GM19455 (cell line): ENCODE measurements around the gene THRB.
"Not testable (repeated sequence)": the region's sequence is repeated elsewhere in the genome, so short reads cannot be mapped to it uniquely, and the experiment has no call there.

Experiments used
- ATAC-seq: cut with Tn5 transposase; IDR thresholded peaks from one replicate; pipeline ENCODE4 v1.9.1; 2021; ENCODE audit not compliant: unreplicated experiment

Gene THRB

DNA sequence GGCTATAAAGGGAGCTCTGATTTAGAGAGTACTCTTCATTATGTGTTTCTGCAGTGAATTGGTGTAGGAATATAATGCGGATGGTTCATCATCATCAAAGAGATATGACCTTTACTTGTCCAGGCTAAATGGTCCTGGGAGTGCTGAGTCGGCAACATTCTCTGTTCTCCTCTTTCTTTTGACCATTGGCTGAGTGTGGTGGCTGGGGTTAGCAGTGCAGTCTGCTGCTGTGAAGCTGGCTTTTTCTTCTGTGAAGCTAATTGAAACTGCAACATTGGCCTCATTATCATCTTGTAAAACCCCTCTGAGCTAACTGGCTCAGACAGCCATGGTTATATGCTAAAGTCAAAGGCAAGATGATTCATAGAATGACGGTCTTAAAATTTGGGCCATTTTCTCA is 83.8 kb downstream of the THRB start:
- no peak for ATAC-seq

DNA sequence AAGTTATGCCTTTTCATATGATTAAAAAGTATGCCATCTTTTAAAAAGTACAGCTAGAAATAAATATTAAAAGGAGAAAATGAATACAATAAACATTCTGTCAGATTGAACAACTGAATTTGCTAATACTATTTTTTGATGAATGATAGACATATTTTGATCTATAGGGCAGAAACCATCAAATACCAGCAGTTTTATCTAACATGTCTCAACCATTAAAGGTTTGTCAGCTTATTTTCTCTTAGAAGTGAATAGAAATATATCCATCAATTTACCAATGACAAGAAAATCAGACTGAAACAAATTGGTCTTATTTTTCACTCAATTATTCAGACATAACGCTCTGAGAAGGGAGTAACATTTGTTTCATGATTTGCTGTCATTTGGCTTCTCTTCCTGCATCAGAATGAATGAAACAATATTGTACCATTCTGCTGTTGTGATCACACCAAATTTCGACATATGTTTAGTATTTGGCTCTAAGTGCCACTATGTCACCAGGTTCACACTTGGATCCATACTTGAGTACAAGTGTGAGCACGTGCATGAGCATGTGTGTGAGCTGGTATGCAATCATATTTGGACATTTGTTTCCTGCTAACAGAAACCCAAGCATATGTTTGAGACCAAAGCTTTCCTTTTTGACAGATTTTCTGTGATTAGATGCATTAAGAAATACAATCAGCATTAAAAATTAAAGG is 86.5 kb downstream of the THRB start:
- no peak for ATAC-seq

DNA sequence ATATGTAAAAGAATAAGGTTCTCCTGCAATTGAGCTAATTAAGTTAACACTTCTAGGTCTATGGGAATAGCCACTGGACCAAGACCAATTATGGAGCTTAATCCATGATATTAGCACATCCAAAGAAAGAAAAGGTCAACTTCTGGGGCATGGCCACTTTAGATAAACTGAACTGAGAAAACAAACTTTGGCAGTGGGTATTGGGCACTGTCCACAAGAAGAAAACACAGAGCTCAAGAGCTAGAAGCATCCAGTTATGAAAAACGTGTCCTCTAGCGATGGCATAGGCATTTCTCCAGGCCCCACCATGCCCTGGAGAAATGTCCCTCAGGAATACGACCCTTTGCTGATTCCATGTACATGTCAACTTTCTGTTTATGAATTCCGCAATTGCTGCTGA is 87.8 kb downstream of the THRB start:
- ATAC-seq = no peak

GRCh38 chr3:24405057-24405456 is 89.6 kb downstream of the THRB start:
- no peak for ATAC-seq

GRCh38 chr3:24401811-24402185 is 92.9 kb downstream of the THRB start:
- no peak for ATAC-seq

- ATAC-seq = no peak
Measured at GRCh38 chr3:24401090-24401810, 93.4 kb downstream of the THRB start.

DNA sequence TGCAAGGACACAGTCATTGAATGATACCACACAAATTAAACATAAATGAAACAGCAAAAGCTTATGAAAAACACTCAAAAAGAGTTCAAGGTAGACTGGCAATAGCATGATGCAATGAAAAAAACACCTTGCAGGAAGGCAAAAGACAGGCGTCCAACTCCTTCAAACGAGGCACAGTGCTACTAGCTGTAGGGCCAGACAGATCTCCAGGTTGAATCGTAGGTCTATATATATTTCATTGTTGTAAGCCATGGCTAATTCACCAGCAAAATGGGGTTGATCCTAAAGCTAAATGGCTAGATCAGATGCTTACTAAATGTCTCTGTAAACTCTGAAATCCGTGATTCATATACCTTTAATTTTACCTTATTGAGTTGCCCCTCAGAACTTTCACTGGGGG is 94.2 kb downstream of the THRB start:
- ATAC-seq = no peak

GRCh38 chr3:24400015-24400414 is 94.6 kb downstream of the THRB start:
- no peak for ATAC-seq

GRCh38 chr3:24399614-24400013 is 95.0 kb downstream of the THRB start:
- ATAC-seq = no peak

DNA sequence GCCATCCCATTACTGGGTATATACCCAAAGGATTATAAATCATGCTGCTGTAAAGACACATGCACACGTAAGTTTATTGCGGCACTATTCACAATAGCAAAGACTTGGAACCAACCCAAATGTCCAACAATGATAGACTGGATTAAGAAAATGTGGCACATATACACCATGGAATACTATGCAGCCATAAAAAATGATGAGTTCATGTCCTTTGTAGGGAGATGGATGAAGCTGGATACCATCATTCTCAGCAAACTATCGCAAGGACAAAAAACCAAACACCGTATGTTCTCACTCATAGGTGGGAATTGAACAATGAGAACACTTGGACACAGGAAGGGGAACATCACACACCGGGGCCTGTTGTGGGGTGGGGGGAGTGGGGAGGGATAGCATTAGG is 95.9 kb downstream of the THRB start:
- ATAC-seq = not testable (repeated sequence)

GRCh38 chr3:24396338-24396737 is 98.3 kb downstream of the THRB start:
- ATAC-seq = no peak

GRCh38 chr3:24394754-24395153 is 99.9 kb downstream of the THRB start:
- ATAC-seq = no peak

DNA sequence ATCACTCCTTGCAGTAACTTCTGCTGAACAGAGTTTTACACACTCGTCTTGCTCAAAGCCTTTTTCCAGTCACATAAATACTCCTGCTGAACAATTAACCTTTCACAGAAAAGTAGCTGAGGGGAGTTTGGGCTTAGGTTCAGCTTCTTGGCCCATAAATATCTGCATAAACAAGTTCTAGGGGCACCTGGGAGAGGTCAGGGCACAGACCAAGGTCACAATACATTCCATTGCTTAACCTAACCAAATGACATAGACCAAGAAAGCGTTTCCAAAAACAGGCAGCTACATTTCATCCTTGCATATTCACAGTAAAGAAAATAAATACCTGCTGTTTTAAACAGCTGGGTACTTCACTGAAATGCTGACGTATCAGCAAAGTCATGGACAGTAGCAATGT is 101.3 kb downstream of the THRB start:
- no peak for ATAC-seq

DNA sequence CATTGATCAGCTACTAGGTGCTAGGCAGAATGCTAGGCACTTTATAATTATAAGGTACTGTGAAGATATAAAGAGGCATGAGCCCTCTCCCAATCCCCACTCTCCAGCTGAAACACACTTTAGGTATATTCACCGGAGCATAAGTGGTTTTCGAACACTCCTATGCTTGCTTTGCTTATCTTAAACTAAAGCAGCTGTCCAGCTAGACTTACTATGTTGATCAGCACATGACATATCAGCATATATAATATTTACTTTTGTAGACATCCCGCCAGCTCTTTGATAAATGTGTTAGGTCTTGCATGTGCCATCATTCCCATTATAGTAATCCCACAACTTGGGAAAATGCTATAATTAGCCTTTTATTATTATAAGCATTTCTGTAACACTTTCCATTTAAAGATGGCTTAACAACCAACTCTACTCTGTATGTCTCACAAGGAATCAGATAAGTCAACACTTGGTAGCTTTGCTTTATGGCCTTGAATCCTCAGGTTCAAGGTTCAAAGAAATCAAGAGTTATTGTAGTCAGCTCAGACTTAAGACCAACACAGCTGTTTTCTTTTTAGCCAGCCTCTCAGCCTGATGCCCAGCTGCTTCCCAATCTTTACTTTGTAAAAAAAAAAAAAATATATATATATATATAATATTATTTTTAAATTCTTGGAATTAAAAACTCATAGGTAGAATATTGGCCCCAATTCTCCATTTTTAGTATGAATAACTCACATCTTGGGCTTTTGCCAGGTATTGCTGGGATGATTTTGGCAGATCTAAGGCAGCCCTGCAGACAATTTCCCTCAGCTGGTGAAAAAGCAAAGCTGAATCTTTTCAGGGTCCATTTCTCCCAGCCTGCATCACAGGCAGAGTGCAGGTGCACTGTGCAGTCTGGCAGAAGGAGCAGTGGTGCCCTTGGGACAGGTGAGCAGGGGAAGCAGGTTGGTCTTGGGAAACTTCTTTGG is 104.2 kb downstream of the THRB start:
- ATAC-seq = no peak

DNA sequence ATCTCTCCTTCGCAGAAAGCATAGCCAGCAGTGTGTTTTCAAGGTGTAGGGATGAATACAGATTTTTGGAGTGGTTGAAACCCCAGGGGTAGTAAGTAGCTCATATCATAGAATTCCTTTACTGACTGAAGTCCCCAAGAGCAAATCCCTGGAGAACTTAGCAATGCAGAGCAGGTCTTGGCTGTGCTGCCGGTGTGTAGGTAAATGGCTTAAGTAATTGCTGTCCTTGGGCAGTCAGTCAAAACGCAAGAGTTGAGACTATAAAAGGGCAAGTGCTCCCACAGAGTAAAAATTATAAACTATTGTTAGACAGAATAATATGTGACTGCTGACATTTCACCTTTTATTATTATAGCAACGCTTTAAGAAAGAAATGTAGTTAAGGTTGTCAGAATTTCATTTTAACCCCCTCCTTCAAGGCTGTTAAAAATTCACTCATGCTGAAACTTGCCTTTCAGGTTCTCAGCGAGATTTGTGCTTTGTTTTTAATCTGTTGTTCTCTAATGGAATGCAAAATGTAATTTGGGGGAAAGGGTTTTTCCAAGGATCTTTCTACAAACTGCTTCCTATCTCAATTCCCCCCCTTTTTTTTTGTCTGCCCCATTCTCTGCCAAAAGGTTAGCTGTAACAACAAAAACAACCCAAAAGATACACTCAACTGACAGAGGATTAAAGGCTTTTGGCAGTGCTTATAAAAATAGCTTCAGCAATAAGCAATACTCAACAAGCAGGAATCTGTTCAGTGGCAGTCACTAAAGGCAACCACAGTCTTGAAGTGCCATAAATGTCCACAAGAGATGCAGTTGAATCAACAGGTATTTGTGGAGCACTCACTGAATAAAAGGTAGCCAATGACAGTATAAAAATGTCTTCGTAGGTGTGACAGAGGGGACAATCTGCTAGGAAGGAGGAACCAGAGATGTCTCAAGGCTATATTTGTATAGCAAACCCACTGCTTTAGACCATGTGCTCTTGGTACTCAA is 105.3 kb downstream of the THRB start:
- ATAC-seq = no peak

DNA sequence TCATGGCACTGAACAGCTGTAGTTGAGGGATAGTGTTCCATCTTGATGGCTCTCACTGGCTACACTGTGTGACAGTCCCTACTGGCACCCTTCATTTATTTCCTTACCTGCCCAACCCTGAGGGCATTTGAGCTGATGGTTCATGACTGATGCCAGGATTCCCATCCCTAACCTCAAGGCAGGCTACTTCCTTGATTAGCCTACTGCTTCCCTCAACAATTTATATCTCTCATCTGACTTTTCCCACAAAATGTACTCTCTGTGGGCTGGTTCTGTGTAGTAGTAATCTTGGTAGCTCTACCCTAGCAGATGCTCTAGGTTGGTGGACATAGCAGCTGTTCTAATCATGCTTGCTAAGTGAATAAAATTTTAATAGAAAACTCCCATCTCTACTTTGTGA is 106.0 kb downstream of the THRB start:
- no peak for ATAC-seq

DNA sequence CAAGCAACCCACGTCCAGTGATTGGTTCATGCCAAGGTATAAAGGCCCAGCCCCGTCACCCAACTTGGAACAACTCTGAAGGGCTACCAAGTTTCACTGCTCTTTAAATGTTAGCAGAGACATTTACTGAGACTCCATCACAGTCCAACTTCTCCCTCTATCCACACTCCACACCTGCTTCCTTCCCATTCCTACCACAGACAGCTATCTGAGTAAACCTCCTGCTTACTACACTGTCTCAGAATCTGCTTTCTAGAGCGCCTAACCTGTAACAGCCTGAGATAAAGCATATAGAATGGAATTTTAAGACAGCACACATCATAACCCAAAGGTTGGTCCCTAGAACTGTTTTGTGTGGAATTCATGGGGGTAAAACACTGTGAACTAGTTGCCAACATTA is 106.5 kb downstream of the THRB start:
- ATAC-seq = no peak

DNA sequence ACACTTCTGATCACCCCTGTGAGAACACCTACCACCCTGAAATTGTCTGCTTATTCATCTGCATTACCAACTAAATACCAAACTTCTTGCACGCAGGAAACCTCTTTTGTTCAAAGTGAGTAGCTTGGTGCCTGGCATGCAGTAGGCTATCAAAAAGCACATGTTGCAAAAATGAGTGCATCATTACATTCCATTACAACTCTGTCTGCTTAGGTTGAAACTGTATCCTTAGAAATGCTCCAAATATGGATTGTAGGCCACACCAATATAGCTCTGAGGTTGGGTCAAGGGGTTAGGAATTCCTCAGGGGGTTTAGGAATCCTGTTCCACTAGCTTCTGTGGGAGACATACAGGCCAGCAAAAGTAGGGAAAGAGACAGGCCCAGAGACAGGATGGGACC is 107.2 kb downstream of the THRB start:
- no peak for ATAC-seq

- no peak for ATAC-seq
Measured at GRCh38 chr3:24387000-24387399, 107.7 kb downstream of the THRB start.

GRCh38 chr3:24386458-24386857 is 108.2 kb downstream of the THRB start:
- ATAC-seq = no peak
